Measurements from ENCODE around the gene THEMIS2.
A peak's percentile ranks its signal among the peaks of the same experiment; 100 is the strongest.
"Not testable (repeated sequence)": the region's sequence is repeated elsewhere in the genome, so short reads cannot be mapped to it uniquely, and the experiment has no call there.

THEMIS2 gene

DNA sequence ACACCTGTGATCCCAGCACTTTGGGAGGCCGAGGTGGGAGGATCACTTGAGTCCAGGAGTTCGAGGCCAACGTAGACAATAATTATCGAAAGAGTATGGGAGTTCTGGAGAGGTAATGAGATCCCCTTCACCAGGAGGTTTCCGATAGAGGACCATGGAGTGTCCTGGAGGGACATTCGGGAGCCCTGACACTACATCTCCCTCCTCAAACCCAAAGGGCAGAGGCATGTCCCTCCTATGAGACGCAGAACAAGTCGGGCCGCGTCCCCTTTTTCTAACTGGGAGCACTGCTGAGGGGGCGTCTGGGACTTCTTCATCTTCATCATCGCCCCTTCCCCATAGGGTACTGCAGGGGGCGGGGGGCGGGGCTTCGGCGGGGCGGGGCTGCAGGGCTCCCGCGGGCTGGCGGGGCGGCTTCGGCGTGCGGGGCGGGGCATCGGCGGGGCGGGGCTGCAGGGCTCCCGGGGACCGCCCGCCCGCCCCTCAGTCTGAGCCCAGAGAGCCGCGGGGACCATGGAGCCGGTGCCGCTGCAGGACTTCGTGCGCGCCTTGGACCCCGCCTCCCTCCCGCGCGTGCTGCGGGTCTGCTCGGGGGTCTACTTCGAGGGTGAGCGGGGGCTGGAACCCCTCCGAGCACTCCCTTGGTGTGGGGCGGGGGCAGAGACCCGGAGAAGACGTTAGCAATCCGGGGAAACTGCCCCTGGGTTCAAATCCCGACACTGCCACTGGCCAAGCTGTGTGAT, at the start of gene THEMIS2:
TSS of gene THEMIS2 (plus strand) at position 486 of the 743 bp plus-strand sequence. CDS start at position 514, 28 bp downstream.
- DNase-seq (ENCODE audit: low spot score), result peak; percentile 90

DNA sequence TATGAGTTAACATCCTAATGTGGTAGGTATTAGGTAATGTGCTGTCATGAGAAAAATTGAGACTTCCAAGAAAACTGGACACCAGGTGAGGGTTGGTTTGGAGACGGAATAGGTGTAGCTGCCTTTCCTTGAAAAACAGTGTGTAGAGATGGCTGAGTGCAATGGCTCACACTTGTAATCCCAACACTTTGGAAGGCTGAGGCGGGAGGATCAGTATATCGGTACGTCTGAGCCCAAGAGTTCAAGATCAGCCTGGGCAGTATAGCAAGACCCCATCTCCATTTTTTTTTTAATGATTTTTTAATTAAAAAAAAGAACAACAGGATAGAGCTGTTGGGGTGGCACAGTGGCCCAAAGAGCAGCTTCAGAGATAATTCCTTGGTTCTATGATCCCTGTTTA, 48.6 kb upstream of the THEMIS2 start:
- DNase-seq (ENCODE audit: low spot score), result no peak

DNA sequence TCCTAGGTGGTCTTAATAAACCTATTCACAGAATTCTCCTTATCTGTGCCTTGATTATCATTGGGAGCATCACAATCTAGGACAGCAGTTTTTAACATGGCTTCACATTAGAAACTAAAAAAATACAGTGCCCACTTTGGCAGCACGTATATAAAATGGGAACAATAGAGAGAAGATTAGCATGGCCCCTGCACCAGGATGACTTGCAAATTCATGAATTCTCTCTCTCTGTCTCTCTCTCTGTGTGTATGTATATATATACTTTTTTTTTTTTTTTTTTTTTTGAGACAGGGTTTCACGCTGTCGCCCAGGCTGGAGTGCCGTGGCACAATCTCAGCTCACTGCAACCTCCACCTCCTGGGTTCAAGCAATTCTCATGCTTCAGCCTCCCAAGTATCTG, 47.9 kb upstream of the THEMIS2 start:
- no peak for DNase-seq (ENCODE audit: low spot score)

GRCh38 chr1:27829339-27829960, 42.9 kb upstream of the THEMIS2 start:
- not testable (repeated sequence) for DNase-seq (ENCODE audit: low spot score)

GRCh38 chr1:27830621-27831440, 41.5 kb upstream of the THEMIS2 start, which contains the start of gene PPP1R8:
TSS of gene PPP1R8 (plus strand) at chr1:27830782. CDS start at chr1:27830836, 54 bp downstream.
- DNase-seq (ENCODE audit: low spot score), result peak; percentile 84

DNA sequence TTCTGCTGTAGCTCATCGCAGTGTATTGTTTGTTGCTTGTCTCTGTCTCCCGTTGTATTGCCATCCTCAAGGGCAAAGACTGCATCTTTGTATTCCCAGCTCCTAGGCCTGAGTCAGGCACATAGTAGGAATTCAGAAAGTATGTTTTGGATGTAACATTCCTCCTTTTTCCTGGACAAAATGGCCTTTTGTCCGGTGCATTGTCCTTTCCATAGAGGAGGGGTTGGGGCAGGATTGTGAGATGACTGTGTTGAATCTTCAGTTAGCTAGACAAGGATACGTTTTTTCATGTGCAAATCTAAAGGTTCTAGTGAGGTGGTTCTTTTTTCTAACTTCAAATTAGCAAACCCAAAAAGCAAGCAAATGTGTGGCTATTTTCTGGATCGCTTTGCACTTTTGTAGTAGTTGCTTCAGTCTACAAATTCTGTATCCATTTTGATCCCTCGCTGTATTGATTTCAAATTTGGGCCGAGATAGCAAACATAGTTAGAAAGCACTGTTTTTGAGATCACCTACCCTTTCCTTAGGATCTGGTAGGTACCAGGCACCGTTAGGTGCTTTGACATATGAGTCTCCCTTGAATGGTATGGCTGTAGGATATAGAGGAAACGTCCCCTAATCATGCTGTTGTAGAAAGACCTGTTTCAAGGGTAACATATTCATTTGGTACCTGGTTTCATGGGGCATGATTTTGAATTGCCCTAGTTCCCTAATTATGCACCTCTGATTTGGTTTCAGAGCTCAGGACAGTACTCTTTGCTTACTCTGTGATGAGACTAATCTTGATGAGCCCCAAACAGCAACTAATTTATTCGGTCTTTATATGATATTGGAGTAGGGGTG, 40.6 kb upstream of the THEMIS2 start:
- DNase-seq (ENCODE audit: low spot score), result no peak

DNA sequence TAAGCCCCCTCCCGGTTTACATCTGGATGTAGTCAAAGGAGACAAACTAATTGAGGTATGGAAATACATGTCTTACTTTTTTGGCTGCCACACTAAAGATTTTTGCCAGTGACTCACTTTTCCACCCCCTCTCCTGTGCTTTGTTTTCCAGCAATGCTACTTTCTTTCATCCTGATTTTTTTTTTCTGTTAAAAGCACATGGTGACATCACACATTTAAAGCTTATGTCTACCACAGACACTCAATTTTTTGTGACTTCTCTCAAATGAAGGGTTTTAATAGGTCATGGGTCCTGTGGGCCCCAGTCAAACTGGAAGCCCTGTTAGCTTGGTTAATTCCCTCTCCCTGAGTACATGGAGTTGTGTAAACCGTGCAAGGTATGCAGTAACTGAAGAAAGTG, 39.6 kb upstream of the THEMIS2 start:
- no peak for DNase-seq (ENCODE audit: low spot score)

DNA sequence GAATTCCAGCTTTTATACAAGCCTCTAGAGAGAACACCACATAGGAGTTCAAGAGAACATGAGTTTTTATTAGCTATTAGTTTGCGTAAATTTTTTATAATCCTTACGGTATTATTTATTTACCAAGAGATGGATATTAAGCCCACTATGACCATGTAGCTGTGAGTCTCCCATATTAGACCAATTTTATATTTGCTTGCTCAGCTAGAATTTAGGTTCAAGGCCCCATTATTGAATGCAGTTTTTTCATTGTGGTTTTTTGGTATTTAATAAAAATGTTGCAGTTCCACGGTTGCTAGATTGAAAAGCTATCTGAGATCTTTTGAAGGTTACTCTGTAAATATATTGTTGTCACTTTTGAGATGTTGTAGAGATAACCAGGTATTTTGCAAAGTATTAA, 38.9 kb upstream of the THEMIS2 start:
- no peak for DNase-seq (ENCODE audit: low spot score)

DNA sequence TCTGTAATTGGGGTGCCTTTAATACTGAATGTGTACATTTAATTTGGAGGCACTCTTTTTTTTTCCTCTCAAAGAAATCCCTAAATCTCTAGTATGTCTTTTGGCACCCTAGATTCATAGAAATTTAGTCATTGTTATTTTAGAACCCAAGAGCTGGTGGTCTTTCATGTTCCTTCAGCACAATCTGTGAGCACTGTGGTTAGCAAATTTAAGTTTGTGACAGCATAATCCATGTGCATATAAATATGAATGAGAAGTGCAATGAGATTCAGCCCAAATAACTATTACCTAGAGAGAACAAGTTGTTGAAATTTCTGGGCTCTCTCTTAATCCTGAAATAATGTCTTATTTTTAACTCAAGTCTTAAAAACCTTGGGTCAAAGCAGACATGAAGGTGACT, 37.3 kb upstream of the THEMIS2 start:
- DNase-seq (ENCODE audit: low spot score), result no peak

DNA sequence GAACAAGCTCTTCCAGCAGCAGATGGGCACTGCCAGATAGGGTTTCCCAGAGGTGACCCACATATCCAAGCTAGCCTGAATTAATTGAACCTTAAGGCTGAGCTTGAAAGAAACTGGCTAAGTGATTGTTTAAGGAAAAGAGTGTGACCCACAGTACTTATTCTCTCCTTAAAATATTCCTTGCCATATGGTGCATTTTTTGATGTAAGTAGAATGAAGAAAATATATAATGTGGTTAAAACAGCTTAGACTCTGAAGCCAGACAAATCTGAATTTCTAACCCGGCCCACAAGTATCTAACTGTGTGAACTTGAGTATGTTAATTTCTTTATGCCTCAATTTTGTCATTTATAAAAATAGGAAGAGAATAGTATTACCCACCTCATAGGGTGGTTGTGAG, 36.8 kb upstream of the THEMIS2 start:
- no peak for DNase-seq (ENCODE audit: low spot score)

DNA sequence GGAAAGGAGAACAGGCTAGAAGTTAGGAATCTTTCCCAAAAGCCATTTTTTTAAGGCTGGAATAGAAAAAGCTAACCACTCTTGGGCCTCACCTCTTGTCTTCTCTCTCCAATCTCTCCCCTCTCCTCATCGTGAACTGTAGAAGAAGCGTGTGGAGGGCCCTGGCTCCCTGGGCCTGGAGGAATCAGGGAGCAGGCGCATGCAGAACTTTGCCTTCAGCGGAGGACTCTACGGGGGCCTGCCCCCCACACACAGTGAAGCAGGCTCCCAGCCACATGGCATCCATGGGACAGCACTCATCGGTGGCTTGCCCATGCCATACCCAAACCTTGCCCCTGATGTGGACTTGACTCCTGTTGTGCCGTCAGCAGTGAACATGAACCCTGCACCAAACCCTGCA, 22.4 kb upstream of the THEMIS2 start:
- DNase-seq (ENCODE audit: low spot score), result no peak

GRCh38 chr1:27855085-27855484, 17.3 kb upstream of the THEMIS2 start:
- no peak for DNase-seq (ENCODE audit: low spot score)

DNA sequence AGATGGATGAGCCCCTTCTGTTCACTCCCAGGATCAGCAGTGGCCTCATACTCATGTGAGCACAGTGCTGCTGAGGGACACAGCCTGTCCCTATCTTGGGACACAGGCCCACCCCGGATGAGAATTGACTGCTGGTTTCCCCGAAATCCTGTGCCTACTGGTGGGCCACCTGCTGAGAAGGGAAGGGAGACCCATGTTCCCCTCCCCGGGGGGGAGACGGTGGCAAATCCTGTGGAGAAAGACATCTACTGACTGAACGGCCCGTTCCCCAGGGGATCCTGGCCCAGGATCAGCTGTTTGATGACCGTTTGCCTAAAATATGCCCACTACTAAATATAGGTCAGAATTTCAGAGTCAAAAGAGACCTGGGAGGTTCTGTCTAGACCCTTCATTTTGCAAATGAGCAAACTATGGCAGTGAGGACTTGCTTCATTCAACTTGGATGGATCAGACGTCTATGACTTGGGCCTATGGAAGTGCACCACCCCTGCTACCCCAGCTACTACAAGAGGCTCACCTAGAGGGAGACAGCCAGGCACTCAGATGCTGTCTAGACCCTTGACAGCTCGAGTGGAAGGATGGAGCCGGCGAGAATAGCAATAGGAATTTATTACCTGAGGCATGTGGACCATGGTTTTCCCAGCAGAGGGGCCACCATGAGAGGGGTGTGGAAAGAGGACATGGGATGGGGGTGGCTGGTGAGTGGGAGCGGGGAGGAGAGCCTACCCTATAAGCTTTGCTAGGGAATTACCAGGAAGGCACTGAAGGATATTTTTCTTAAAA, 15.6 kb upstream of the THEMIS2 start:
- no peak for DNase-seq (ENCODE audit: low spot score)

GRCh38 chr1:27857552-27857951, 14.8 kb upstream of the THEMIS2 start:
- DNase-seq (ENCODE audit: low spot score), result not testable (repeated sequence)

- DNase-seq (ENCODE audit: low spot score), result peak; percentile 80
These were observed 14.0 kb upstream of the THEMIS2 start for GRCh38 chr1:27858072-27858948.

GRCh38 chr1:27858949-27859576, 13.3 kb upstream of the THEMIS2 start:
- no peak for DNase-seq (ENCODE audit: low spot score)

DNA sequence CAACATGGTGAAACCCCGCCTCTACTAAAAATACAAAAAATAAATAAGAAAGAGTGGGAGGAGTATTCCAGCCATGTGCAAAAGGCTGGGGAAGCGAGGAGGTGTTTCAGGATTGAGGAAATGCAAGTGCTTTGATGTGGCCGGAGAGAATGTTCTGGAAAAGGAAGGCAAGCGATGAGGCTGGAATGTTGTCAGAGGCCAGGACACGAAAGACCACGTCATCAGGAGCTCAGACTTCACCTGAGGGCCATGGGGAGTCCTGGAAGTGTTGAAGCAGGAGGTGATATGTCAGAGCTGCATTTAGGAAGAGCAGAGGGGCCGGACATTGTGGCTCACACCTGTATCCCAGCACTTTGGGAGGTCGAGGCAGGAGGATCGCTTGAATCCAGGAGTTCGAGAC, 10.9 kb upstream of the THEMIS2 start:
- no peak for DNase-seq (ENCODE audit: low spot score)

DNA sequence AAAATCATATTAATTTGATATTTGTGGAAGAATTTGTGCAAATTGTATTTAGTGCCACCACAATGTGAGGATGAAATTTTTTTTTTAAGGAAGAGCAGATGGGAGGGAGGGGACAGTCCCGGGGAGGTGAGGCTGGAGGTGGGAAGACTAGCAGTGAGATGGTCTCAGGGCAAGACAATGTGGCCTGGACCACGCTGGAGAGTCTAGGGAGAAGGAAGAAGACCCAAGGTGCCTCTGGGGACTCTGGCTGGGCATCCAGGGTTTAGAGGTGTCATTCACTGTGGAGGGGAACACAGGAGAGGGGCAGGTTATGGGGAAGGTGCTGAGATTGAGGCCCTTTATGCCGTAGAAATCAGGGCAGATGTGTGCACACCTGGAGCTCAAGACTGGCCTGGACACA, 10.3 kb upstream of the THEMIS2 start:
- no peak for DNase-seq (ENCODE audit: low spot score)
